Measurements from ENCODE around the gene SEMA5B. TPM values are rescaled to one million over a fixed set of nuclear protein-coding genes. Genes with fewer than 3 reads are reported as not detected.

The SEMA5B gene
- total and polyA plus RNA-seq, 3 donors from 2014 or later, result 0.68 to 2.0 (median 1.3) TPM

DNA sequence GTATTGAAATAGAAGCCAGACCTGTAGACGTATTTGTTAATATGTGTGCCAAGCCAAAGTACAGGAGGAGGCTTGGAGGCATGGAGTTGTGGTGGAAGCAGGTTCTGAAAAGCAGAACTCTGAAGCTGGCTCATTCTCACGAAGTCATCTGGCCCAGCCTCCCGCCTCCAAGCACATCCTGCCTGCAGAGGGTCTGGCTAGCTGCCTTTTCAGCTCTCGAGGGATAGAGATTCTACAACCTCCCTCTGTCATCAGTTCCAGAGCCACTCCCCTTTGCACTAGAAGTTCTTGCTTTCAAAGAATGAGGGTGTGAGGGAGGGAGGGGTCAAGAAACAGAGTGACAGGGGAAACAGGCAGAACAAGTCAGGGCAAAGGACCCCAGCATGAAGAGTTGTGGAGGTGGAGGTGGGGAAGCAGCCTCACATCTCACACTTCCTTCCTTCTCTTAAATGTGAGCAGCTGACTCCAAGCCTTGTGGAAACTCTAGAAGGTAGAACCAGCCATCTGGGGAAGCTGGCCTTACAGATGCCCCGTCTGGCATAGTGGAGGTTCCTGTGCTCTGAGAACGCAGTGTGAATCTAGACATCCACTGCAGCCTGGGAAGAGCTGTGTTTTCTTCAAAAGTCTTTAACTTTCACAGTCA, 137.4 kb downstream of the SEMA5B start:
- peak; percentile 85 for DNase-seq
- H3K36me3 ChIP-seq (ENCODE audit: low read depth, missing control alignments), result no peaks in the 10 kb centered on the region
- H3K4me3 ChIP-seq, result no peak overlapping the region
- H3K27me3 ChIP-seq, result no peaks in the 10 kb centered on the region
- no peaks in the 10 kb centered on the region for H3K4me1 ChIP-seq
- no peak overlapping the region for H3K27ac ChIP-seq
- 37 to 50% methylated on average over 5 to 6 of the region's 6 CpGs for WGBS, 2 donors
- TF ChIP-seq POLR2A (IDR thresholded peaks at IDR 0.05), result no peak
- TF ChIP-seq, protein P1, sequence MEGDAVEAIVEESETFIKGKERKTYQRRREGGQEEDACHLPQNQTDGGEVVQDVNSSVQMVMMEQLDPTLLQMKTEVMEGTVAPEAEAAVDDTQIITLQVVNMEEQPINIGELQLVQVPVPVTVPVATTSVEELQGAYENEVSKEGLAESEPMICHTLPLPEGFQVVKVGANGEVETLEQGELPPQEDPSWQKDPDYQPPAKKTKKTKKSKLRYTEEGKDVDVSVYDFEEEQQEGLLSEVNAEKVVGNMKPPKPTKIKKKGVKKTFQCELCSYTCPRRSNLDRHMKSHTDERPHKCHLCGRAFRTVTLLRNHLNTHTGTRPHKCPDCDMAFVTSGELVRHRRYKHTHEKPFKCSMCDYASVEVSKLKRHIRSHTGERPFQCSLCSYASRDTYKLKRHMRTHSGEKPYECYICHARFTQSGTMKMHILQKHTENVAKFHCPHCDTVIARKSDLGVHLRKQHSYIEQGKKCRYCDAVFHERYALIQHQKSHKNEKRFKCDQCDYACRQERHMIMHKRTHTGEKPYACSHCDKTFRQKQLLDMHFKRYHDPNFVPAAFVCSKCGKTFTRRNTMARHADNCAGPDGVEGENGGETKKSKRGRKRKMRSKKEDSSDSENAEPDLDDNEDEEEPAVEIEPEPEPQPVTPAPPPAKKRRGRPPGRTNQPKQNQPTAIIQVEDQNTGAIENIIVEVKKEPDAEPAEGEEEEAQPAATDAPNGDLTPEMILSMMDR (IDR thresholded peaks at IDR 0.05), result no peak
- intact Hi-C loops (cut with DNase I; ENCODE audit: low total_unique reads), result no loop called here
- H3K9me3 ChIP-seq, result no peaks in the 10 kb centered on the region

GRCh38 chr3:122886946-122887345, 140.6 kb downstream of the SEMA5B start:
- Histone ChIP-seq H3K27ac (no peak overlapping the region), H3K27me3 (no peaks in the 10 kb centered on the region), H3K9me3 (no peaks in the 10 kb centered on the region), H3K4me3 (no peak overlapping the region), H3K36me3 (ENCODE audit: low read depth, missing control alignments) (no peaks in the 10 kb centered on the region), H3K4me1 (no peaks in the 10 kb centered on the region)
- DNase-seq, result no peak
- TF ChIP-seq, protein P1 (IDR thresholded peaks at IDR 0.05), result no peak
- TF ChIP-seq POLR2A (IDR thresholded peaks at IDR 0.05), result no peak
- WGBS, 2 donors, result 90 to 96% methylated on average over 4 of the region's 4 CpGs
- intact Hi-C loops (cut with DNase I; ENCODE audit: low total_unique reads), result no loop called here

GRCh38 chr3:122886251-122886650, 141.3 kb downstream of the SEMA5B start:
- H3K27ac ChIP-seq, result no peak overlapping the region
- intact Hi-C loops (cut with DNase I; ENCODE audit: low total_unique reads), result no loop called here
- no peaks in the 10 kb centered on the region for H3K9me3 ChIP-seq
- no peaks in the 10 kb centered on the region for H3K4me1 ChIP-seq
- H3K4me3 ChIP-seq, result no peak overlapping the region
- no peaks in the 10 kb centered on the region for H3K36me3 ChIP-seq (ENCODE audit: low read depth, missing control alignments)
- no peaks in the 10 kb centered on the region for H3K27me3 ChIP-seq
- 93 to 97% methylated on average over 4 of the region's 4 CpGs for WGBS, 2 donors
- no peak for DNase-seq
- TF ChIP-seq POLR2A (IDR thresholded peaks at IDR 0.05), result no peak
- TF ChIP-seq, protein P1 (IDR thresholded peaks at IDR 0.05), result no peak

DNA sequence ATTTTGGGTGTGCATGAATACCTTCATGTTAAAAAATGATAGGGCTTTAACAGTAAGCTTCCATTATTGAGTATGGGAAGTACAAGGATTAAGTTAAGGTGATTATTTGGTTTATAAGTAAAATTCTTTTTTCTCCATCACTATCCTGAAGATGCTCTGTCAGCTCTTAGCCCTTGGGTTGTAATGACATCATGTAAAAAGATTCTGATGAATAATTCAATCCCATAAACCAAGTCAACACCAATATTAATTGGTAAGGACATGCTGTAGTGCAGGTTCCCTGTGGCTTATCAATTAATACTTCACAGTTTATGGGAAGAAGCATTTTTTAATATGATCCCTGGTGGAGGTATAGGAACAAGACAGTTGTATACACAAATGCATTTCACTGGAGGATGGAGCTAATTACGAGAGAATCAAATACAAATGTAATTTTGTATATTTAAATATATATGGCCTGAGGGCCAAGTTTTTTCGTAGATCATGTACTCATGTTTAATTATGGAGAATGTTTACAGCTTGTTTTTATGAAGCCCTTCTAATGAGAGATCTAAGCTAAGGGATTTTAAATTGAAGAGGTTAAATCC, 145.1 kb downstream of the SEMA5B start:
- no peaks in the 10 kb centered on the region for H3K36me3 ChIP-seq (ENCODE audit: low read depth, missing control alignments)
- no peak overlapping the region for H3K4me3 ChIP-seq
- no peaks in the 10 kb centered on the region for H3K9me3 ChIP-seq
- H3K27me3 ChIP-seq, result no peaks in the 10 kb centered on the region
- WGBS, 2 donors, result 95 to 97% methylated on average over 2 of the region's 2 CpGs
- DNase-seq, result no peak
- no peak overlapping the region for H3K27ac ChIP-seq
- TF ChIP-seq, protein P1 (IDR thresholded peaks at IDR 0.05), result no peak
- TF ChIP-seq POLR2A (IDR thresholded peaks at IDR 0.05), result no peak
- H3K4me1 ChIP-seq, result no peaks in the 10 kb centered on the region
- intact Hi-C loops (cut with DNase I; ENCODE audit: low total_unique reads), result no loop called here

DNA sequence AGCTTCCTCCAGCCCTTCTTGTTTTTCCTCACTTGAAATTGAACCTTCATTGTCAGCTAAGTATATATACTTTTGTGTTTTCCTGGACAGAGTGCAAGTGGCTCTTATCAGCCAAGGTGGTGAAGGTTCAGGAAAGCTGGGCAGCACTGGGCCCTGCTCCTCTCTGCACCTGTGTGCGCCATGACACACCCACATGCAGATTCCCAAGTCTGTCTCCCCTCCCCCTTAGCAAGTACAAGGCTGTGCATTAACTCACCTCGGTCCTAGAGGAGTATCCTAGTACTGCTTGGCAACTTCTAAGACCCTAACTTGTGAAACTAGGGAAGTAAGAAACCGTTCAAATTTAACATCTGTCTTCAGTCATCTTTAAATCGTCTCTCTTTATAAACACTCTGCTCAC, 146.9 kb downstream of the SEMA5B start:
- H3K27ac ChIP-seq, result no peak overlapping the region
- DNase-seq, result no peak
- intact Hi-C loops (cut with DNase I; ENCODE audit: low total_unique reads), result no loop called here
- no peaks in the 10 kb centered on the region for H3K36me3 ChIP-seq (ENCODE audit: low read depth, missing control alignments)
- TF ChIP-seq, protein P1 (IDR thresholded peaks at IDR 0.05), result no peak
- TF ChIP-seq POLR2A (IDR thresholded peaks at IDR 0.05), result no peak
- H3K4me3 ChIP-seq, result no peak overlapping the region
- no peaks in the 10 kb centered on the region for H3K27me3 ChIP-seq
- 63 to 79% methylated on average over 4 of the region's 4 CpGs for WGBS, 2 donors
- no peaks in the 10 kb centered on the region for H3K9me3 ChIP-seq
- no peaks in the 10 kb centered on the region for H3K4me1 ChIP-seq
